Inferior parietal cortex (tissue), 1 donor: ENCODE data around the gene SIRT1.
"Not testable (repeated sequence)": the region's sequence is repeated elsewhere in the genome, so short reads cannot be mapped to it uniquely, and the experiment has no call there.

Experiments
- DNase-seq: peaks from one replicate; pipeline ENCODE4 v3.0.0-alpha.2; 2016; ENCODE audit errors: extremely low spot score

Gene SIRT1

GRCh38 chr10:67877421-67877820, 7.0 kb upstream of the SIRT1 start:
- DNase-seq: not testable (repeated sequence)

- no peak for DNase-seq
Measured at GRCh38 chr10:67878133-67878532, 6.3 kb upstream of the SIRT1 start.

GRCh38 chr10:67883710-67884312, 645 bp upstream of the SIRT1 start:
- no peak for DNase-seq

GRCh38 chr10:67884842-67885670, 600 bp downstream of the SIRT1 start:
- DNase-seq: peak; percentile 74

GRCh38 chr10:67893637-67894036, 9.2 kb downstream of the SIRT1 start:
- no peak for DNase-seq

GRCh38 chr10:67903581-67903980, 19.1 kb downstream of the SIRT1 start:
- DNase-seq: no peak

GRCh38 chr10:67912331-67912946, 28.0 kb downstream of the SIRT1 start:
- DNase-seq: no peak

- DNase-seq: no peak
Measured at GRCh38 chr10:67914777-67915340, 30.4 kb downstream of the SIRT1 start.

- DNase-seq: no peak
Measured at GRCh38 chr10:67917169-67917568, 32.7 kb downstream of the SIRT1 start.

GRCh38 chr10:67917679-67918078, 33.2 kb downstream of the SIRT1 start:
- no peak for DNase-seq

GRCh38 chr10:67921065-67921464, 36.6 kb downstream of the SIRT1 start:
- DNase-seq: no peak

- no peak for DNase-seq
Measured at GRCh38 chr10:67923551-67923950, 39.1 kb downstream of the SIRT1 start.

- DNase-seq: no peak
Measured at GRCh38 chr10:67924136-67924535, 39.7 kb downstream of the SIRT1 start.

GRCh38 chr10:67925449-67926005, 41.1 kb downstream of the SIRT1 start:
- no peak for DNase-seq

- DNase-seq: no peak
Measured at GRCh38 chr10:67926951-67927350, 42.5 kb downstream of the SIRT1 start.

GRCh38 chr10:67933199-67933598, 48.7 kb downstream of the SIRT1 start:
- no peak for DNase-seq

- no peak for DNase-seq
Measured at GRCh38 chr10:67934336-67934735, 49.9 kb downstream of the SIRT1 start.

- DNase-seq: no peak
Measured at GRCh38 chr10:67935223-67935622, 50.8 kb downstream of the SIRT1 start.

GRCh38 chr10:67936416-67936815, 52.0 kb downstream of the SIRT1 start:
- no peak for DNase-seq

GRCh38 chr10:67943917-67944316, 59.5 kb downstream of the SIRT1 start:
- no peak for DNase-seq

- no peak for DNase-seq
Measured at GRCh38 chr10:67955614-67956013, 71.2 kb downstream of the SIRT1 start.

- DNase-seq: no peak
Measured at GRCh38 chr10:67959839-67960476, 75.5 kb downstream of the SIRT1 start.
